HCT116 (cell line): ENCODE results near the gene TMEM30A. TPM values are rescaled to one million over a fixed set of nuclear protein-coding genes. Genes with fewer than 3 reads are reported as not detected.

Experiments used
- ATAC-seq: fragments of 200-7000 bp; cut with Tn5 transposase; 2 replicates; pipeline ENCODE4 v1.9.1; 2020; ENCODE audit warnings: mild to moderate bottlenecking, moderate library complexity
- BruUV-seq: library from RNA; stranded (reverse); fragments of 400-500 nt; replicated peaks from 2 replicates; lab custom pipeline; 2021; lab: Mats Ljungman, UMichigan
- CTCF ChIA-PET: fragments of 300-600 bp; sonication (Branson Sonifier 250); formaldehyde crosslinking; loops from one replicate; lab custom pipeline; 2021; ENCODE audit warnings: antibody characterized with exemption; lab: Charles Lee
- POLR2A ChIA-PET: fragments of 300-600, 350-600 bp; sonication (Branson Sonifier 250); formaldehyde crosslinking; loops from one replicate; lab custom pipeline; 2021; ENCODE audit warnings: antibody characterized with exemption; lab: Charles Lee
- RAD21 ChIA-PET, 2 experiments: fragments of 300-600 bp; sonication (Branson Sonifier 250); formaldehyde crosslinking; loops; one replicate each; lab custom pipeline; 2023; ENCODE audit warnings: low total read pairs in 2 of 2; ENCODE audit not compliant: uncharacterized antibody in 2 of 2, unreplicated experiment in 2 of 2, low non-redundant PET in 1 of 2; lab: Charles Lee
- DNase-seq: peaks from one replicate; pipeline ENCODE4 v3.0.0-alpha.2; 2010; ENCODE audit warnings: low read depth, low spot score
- H2AFZ ChIP-seq: fragments of 200-600 bp; shearing (Covaris generic), sonication (generic); 2 replicates; pipeline ENCODE4 v1.6.1; 2017; ENCODE audit warnings: low read depth, mixed run types, mixed read lengths, antibody characterized with exemption, low read length; ENCODE audit not compliant: poor library complexity, severe bottlenecking
- H3K27ac ChIP-seq: 2 replicates; pipeline ENCODE4 v1.5.1; 2012; ENCODE audit warnings: low read depth, low read length
- H3K27me3 ChIP-seq: fragments of 200-600 bp; sonication (generic); 2 replicates; pipeline ENCODE4 v1.6.1; 2016; ENCODE audit warnings: mixed run types, low read length, mixed read lengths; ENCODE audit not compliant: insufficient read depth
- H3K36me3 ChIP-seq, 2 experiments: fragments of 200-500 bp in 1 of 2; fragments of 200-600 bp in 1 of 2; sonication (Bioruptor generic) in 1 of 2; sonication (generic) in 1 of 2; 2 replicates each; pipeline versions ENCODE4 v1.5.1 to v1.6.1; 2014 to 2016; ENCODE audit warnings: low read length in 2 of 2, inconsistent platforms in 1 of 2, mixed read lengths in 1 of 2, mixed run types in 1 of 2; ENCODE audit not compliant: insufficient read depth in 2 of 2, control insufficient read depth in 1 of 2
- H3K4me1 ChIP-seq, 2 experiments: fragments of 200-600 bp in 1 of 2; sonication (generic) in 1 of 2; 2 replicates each; pipeline versions ENCODE4 v1.5.1 to v1.6.1; 2012 to 2017; ENCODE audit warnings: low read length in 2 of 2, inconsistent platforms in 1 of 2, mild to moderate bottlenecking in 1 of 2, mixed read lengths in 1 of 2, mixed run types in 1 of 2, moderate library complexity in 1 of 2; ENCODE audit not compliant: insufficient read depth in 2 of 2, control insufficient read depth in 1 of 2
- H3K4me2 ChIP-seq: fragments of 200-600 bp; sonication (generic); 2 replicates; pipeline ENCODE4 v1.6.1; 2017; ENCODE audit warnings: mixed run types, low read length, mixed read lengths
- H3K4me3 ChIP-seq, 2 experiments: fragments of 200-600 bp in 1 of 2; sonication (generic) in 1 of 2; replicated peaks in 1 of 2; 2 replicates each; pipeline ENCODE4 v1.5.1; 2011 to 2016; ENCODE audit warnings: low read length in 2 of 2, control low read depth in 1 of 2, low read depth in 1 of 2, mild to moderate bottlenecking in 1 of 2, mixed read lengths in 1 of 2, mixed run types in 1 of 2
- H3K79me2 ChIP-seq: fragments of 200-600 bp; sonication (generic); 2 replicates; pipeline ENCODE4 v1.6.1; 2017; ENCODE audit warnings: mild to moderate bottlenecking, mixed run types, low read length, moderate library complexity, mixed read lengths; ENCODE audit not compliant: insufficient read depth
- H3K9ac ChIP-seq: fragments of 200-600 bp; sonication (generic); 2 replicates; pipeline ENCODE4 v1.6.1; 2016; ENCODE audit warnings: low read length, mixed read lengths
- H3K9me2 ChIP-seq: fragments of 200-600 bp; sonication (generic), shearing (Covaris generic); 2 replicates; pipeline ENCODE4 v1.6.1; 2017; ENCODE audit warnings: mixed run types, mild to moderate bottlenecking, moderate library complexity; ENCODE audit not compliant: insufficient read depth
- H3K9me3 ChIP-seq, 2 experiments: fragments of 200-500 bp in 1 of 2; fragments of 200-600 bp in 1 of 2; sonication (Bioruptor generic) in 1 of 2; sonication (generic) in 1 of 2; 2 replicates each; pipeline ENCODE4 v1.6.1; 2014 to 2017; ENCODE audit warnings: low read length in 2 of 2, mixed read lengths in 2 of 2, inconsistent platforms in 1 of 2, low read depth in 1 of 2, mild to moderate bottlenecking in 1 of 2, mixed run types in 1 of 2, moderate library complexity in 1 of 2; ENCODE audit not compliant: control insufficient read depth in 1 of 2, insufficient read depth in 1 of 2
- H4K20me1 ChIP-seq: fragments of 200-600 bp; sonication (generic), shearing (Covaris generic); 2 replicates; pipeline ENCODE4 v1.6.1; 2017; ENCODE audit warnings: mixed run types, mild to moderate bottlenecking, moderate library complexity; ENCODE audit not compliant: insufficient read depth
- CEBPB ChIP-seq: IDR thresholded peaks from 2 replicates; pipeline ENCODE4 v1.6.1; 2012; ENCODE audit warnings: low read depth
- EGR1 ChIP-seq: IDR thresholded peaks from 2 replicates; pipeline ENCODE4 v1.6.1; 2012; ENCODE audit warnings: low read depth
- ELF1 ChIP-seq: IDR thresholded peaks from 2 replicates; pipeline ENCODE4 v1.6.1; 2012; ENCODE audit warnings: low read depth, borderline replicate concordance
- EZH2phosphoT487 ChIP-seq: fragments of 200-600 bp; IDR thresholded peaks from 2 replicates; pipeline ENCODE4 v1.6.1; 2018; ENCODE audit warnings: antibody characterized with exemption, borderline replicate concordance
- POLR2AphosphoS5 ChIP-seq: IDR thresholded peaks from 2 replicates; pipeline ENCODE4 v1.6.1; 2011; ENCODE audit warnings: mild to moderate bottlenecking, low read depth, low read length, moderate library complexity
- SIN3A ChIP-seq: IDR thresholded peaks from 2 replicates; pipeline ENCODE4 v1.6.1; 2012; ENCODE audit warnings: low read depth
- SP1 ChIP-seq: IDR thresholded peaks from 2 replicates; pipeline ENCODE4 v1.6.1; 2012; ENCODE audit warnings: low read depth
- SRF ChIP-seq: IDR thresholded peaks from 2 replicates; pipeline ENCODE4 v1.6.1; 2012; ENCODE audit warnings: low read depth
- TCF7L2 ChIP-seq: IDR thresholded peaks from 2 replicates; pipeline ENCODE4 v1.7.0; 2011; ENCODE audit warnings: borderline replicate concordance, inconsistent platforms; ENCODE audit not compliant: insufficient read depth, insufficient read length; ENCODE audit errors: extremely low read depth
- ZNF274 ChIP-seq: fragments of 200-500 bp; sonication (Bioruptor generic); IDR thresholded peaks from 2 replicates; pipeline ENCODE4 v1.6.1; 2014; ENCODE audit warnings: mild to moderate bottlenecking, low read depth, low read length, inconsistent platforms
- intact Hi-C: fragments of 100-400 bp; cut with micrococcal nuclease; formaldehyde crosslinking; loops from 2 replicates; pipeline ENCODE4 v1.10.0; 2022
- total RNA-seq: library from RNA; stranded (reverse); gene quantifications from one replicate; pipeline ENCODE4 v1.2.1, GENCODE V29; 2021; ENCODE audit not compliant: unreplicated experiment
- TF ChIP-seq, protein P1 (sequence below): IDR thresholded peaks from 2 replicates; pipeline ENCODE4 v1.6.1; 2011; ENCODE audit warnings: mild to moderate bottlenecking, low read length, moderate library complexity; ENCODE audit not compliant: insufficient replicate concordance; ENCODE audit errors: extremely low read depth
- TF ChIP-seq, protein P2 (sequence below), 3 experiments: fragments of 200-600 bp in 1 of 3; sonication (generic) in 1 of 3; IDR thresholded peaks in 2 of 3; conservative IDR thresholded peaks in 1 of 3; 2 replicates each; pipeline ENCODE4 v1.5.1; 2012 to 2017; ENCODE audit warnings: low read depth in 2 of 3, low read length in 2 of 3, antibody characterized with exemption in 1 of 3, borderline replicate concordance in 1 of 3, control low read depth in 1 of 3, mild to moderate bottlenecking in 1 of 3, mixed read lengths in 1 of 3, mixed run types in 1 of 3, moderate library complexity in 1 of 3; ENCODE audit not compliant: insufficient read depth in 1 of 3

The TMEM30A gene
- total RNA-seq, 1 experiment from 2014 or later, result 73.4 TPM

DNA sequence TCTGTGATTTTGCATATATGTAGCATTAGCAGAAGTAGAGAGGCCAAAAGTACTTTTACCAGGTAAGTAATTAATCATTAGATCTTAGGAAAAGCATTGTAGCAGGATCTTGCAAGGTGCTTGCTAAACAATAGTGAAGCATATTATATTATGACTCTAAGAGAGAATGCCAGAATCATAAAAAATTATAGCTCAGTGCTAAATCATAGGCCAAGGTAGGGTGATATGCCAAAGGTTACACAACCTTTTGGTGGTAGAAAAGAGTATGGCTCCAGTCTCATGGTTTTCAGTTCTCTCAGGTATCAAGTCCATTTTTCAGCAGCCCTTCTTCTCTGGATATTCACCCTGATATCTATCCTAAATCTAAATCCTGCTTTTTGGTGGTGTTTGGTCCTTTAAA, 16.9 kb upstream of the TMEM30A start:
- no peak for DNase-seq
- H3K36me3 ChIP-seq, result no peaks in the 10 kb centered on the region
- H4K20me1 ChIP-seq, result no peaks in the 10 kb centered on the region
- H3K9me2 ChIP-seq, result no peaks in the 10 kb centered on the region
- H3K4me2 ChIP-seq, result no peak overlapping the region
- intact Hi-C loops, result no loop called here
- no peaks in the 10 kb centered on the region for H3K79me2 ChIP-seq
- no peaks in the 10 kb centered on the region for H3K9me3 ChIP-seq
- TF ChIP-seq SIN3A (no peak), SRF (no peak), TCF7L2 (no peak), POLR2AphosphoS5 (no peak), EZH2phosphoT487 (no peak), ZNF274 (no peak), EGR1 (no peak)
- TF ChIP-seq, protein P1, sequence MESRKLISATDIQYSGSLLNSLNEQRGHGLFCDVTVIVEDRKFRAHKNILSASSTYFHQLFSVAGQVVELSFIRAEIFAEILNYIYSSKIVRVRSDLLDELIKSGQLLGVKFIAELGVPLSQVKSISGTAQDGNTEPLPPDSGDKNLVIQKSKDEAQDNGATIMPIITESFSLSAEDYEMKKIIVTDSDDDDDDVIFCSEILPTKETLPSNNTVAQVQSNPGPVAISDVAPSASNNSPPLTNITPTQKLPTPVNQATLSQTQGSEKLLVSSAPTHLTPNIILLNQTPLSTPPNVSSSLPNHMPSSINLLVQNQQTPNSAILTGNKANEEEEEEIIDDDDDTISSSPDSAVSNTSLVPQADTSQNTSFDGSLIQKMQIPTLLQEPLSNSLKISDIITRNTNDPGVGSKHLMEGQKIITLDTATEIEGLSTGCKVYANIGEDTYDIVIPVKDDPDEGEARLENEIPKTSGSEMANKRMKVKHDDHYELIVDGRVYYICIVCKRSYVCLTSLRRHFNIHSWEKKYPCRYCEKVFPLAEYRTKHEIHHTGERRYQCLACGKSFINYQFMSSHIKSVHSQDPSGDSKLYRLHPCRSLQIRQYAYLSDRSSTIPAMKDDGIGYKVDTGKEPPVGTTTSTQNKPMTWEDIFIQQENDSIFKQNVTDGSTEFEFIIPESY, result no peak
- no TSS peak for BruUV-seq
- H3K4me1 ChIP-seq, result no peaks in the 10 kb centered on the region
- ChIA-PET POLR2A (no interaction called here), RAD21 (interaction anchor here in 1 of 2 experiments (0.6 kb wide), 1 partner anchor 20 kb away, joined by 3 read pairs; no protein-coding TSS in a partner anchor), CTCF (no interaction called here)
- H3K27me3 ChIP-seq, result no peaks in the 10 kb centered on the region
- no peak for ATAC-seq
- H3K4me3 ChIP-seq, result no peak overlapping the region
- no peak overlapping the region for H3K27ac ChIP-seq
- H3K9ac ChIP-seq, result no peak overlapping the region
- no peak overlapping the region for H2AFZ ChIP-seq

DNA sequence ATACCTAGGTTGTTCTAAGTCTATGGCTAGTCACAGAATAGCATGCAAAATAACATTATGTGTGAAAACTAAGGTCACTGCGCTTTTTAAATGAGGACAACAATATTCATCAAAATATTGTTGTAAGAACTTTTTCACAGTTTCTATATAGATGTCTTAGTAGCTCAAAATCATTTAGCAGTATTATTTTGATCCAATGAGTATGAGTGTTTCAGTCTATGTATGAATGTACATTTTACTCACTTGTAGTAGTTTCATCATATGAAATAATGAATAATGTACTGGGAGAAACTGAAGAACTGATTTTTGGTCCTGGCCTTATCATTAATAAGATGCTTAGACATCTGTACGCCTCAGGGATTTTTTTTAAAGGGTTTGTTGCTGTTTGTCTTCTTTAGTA, 16.5 kb upstream of the TMEM30A start:
- Histone ChIP-seq H3K4me2 (no peak overlapping the region), H3K9me2 (no peaks in the 10 kb centered on the region), H2AFZ (no peak overlapping the region), H3K27ac (no peak overlapping the region), H3K27me3 (no peaks in the 10 kb centered on the region), H3K79me2 (no peaks in the 10 kb centered on the region), H3K9ac (no peak overlapping the region), H3K9me3 (no peaks in the 10 kb centered on the region), H3K4me1 (no peaks in the 10 kb centered on the region), H3K4me3 (no peak overlapping the region), H3K36me3 (no peaks in the 10 kb centered on the region), H4K20me1 (no peaks in the 10 kb centered on the region)
- TF ChIP-seq ELF1 (no peak), ZNF274 (no peak), POLR2AphosphoS5 (no peak), SP1 (no peak), TCF7L2 (no peak), CEBPB (no peak)
- TF ChIP-seq, protein P2, sequence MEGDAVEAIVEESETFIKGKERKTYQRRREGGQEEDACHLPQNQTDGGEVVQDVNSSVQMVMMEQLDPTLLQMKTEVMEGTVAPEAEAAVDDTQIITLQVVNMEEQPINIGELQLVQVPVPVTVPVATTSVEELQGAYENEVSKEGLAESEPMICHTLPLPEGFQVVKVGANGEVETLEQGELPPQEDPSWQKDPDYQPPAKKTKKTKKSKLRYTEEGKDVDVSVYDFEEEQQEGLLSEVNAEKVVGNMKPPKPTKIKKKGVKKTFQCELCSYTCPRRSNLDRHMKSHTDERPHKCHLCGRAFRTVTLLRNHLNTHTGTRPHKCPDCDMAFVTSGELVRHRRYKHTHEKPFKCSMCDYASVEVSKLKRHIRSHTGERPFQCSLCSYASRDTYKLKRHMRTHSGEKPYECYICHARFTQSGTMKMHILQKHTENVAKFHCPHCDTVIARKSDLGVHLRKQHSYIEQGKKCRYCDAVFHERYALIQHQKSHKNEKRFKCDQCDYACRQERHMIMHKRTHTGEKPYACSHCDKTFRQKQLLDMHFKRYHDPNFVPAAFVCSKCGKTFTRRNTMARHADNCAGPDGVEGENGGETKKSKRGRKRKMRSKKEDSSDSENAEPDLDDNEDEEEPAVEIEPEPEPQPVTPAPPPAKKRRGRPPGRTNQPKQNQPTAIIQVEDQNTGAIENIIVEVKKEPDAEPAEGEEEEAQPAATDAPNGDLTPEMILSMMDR (IDR thresholded peaks at IDR 0.05 in 2 of 3, conservative IDR thresholded peaks at IDR 0.05 in 1 of 3; ENCODE audit: borderline replicate concordance in 1 of 3, insufficient read depth in 1 of 3, low read depth in 2 of 3, low read length in 2 of 3), result no peak
- intact Hi-C loops, result no loop called here
- CTCF ChIA-PET, result no interaction called here
- POLR2A ChIA-PET, result no interaction called here
- RAD21 ChIA-PET, result interaction anchor here in 1 of 2 experiments (0.6 kb wide), 1 partner anchor 20 kb away, joined by 3 read pairs; no protein-coding TSS in a partner anchor
- DNase-seq, result no peak
- no TSS peak for BruUV-seq
- no peak for ATAC-seq
